GM12878 (cell line): ENCODE measurements around the gene CSRNP2.

ENCODE experiments used
- CTCF ChIP-seq, 3 experiments: IDR thresholded peaks in 2 of 3; conservative IDR thresholded peaks in 1 of 3; 2 replicates each; pipeline ENCODE4 v1.5.1; 2011; ENCODE audit warnings: low read depth in 3 of 3, low read length in 3 of 3, mild to moderate bottlenecking in 3 of 3, control low read depth in 2 of 3, moderate library complexity in 2 of 3, inconsistent platforms in 1 of 3, mixed read lengths in 1 of 3; ENCODE audit not compliant: control insufficient read depth in 2 of 3, insufficient read depth in 1 of 3; ENCODE audit errors: extremely low read depth in 1 of 3
- EP300 ChIP-seq, 2 experiments: fragments of 150-350 bp in 1 of 2; IDR thresholded peaks; 2 replicates each; pipeline ENCODE4 v1.6.1; 2011 to 2012; ENCODE audit warnings: low read depth in 2 of 2, low read length in 2 of 2, borderline replicate concordance in 1 of 2, improper control_type of control experiment in 1 of 2, inconsistent platforms in 1 of 2; ENCODE audit not compliant: control insufficient read depth in 1 of 2

GRCh38 chr12:51124504-51124903 is 41.1 kb upstream of the CSRNP2 start:
- TF ChIP-seq CTCF (IDR thresholded peaks at IDR 0.05 in 2 of 3, conservative IDR thresholded peaks at IDR 0.05 in 1 of 3; ENCODE audit: control insufficient read depth in 2 of 3, extremely low read depth in 1 of 3, insufficient read depth in 1 of 3, low read depth in 3 of 3, low read length in 3 of 3) (no peak), EP300 (IDR thresholded peaks at IDR 0.05; ENCODE audit: borderline replicate concordance in 1 of 2, control insufficient read depth in 1 of 2, low read depth in 2 of 2, low read length in 2 of 2) (no peak)
